ENCODE data around the gene GUCA1A. TPM values are rescaled to one million over a fixed set of nuclear protein-coding genes. Genes with fewer than 3 reads are reported as not detected.

The GUCA1A gene
- polyA plus RNA-seq, 1 donor (not counting 4 experiments of a cell fraction or from before 2014, with no cell fraction given): not detected

DNA sequence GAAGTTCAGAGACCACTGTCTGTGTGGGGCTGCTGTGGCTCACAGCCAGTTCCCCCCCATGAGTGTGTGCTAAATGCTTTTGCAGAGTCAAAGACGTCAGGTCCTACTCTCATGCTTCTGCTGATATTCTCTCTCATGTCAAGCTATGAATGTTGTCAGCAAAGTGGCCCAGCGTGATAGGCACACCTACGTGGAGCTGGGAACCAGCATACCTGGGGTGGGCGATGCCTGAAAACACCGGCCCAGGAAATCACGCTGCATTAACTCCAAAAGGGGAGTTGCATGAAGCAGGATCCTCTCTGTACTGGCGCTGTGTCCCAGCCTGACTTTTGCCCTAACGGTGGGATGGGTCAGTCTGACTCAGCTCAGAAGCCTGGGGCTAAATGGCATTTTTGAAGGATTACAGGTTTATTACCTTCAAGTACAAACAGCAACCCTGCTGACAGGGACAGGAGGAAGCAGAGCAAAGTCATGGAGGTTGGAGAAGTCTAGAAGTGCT, 53.5 kb downstream of the GUCA1A start:
- H3K79me2 ChIP-seq (ENCODE audit: control insufficient read depth, insufficient read depth, low read length): no peaks in the 10 kb centered on the region
- H3K27ac ChIP-seq (ENCODE audit: control insufficient read depth, insufficient read depth, low read length): peak overlapping the region; percentile 95
- peaks cover 5 to 11% of the 10 kb centered on the region in 2 experiments for H3K36me3 ChIP-seq (ENCODE audit: control insufficient read depth in 2 of 2, extremely low read depth in 1 of 2, insufficient read depth in 2 of 2, low read length in 2 of 2)
- no peaks in the 10 kb centered on the region for H3K9me1 ChIP-seq (ENCODE audit: control insufficient read depth, extremely low read depth, insufficient read depth, low read length)
- no peaks in the 10 kb centered on the region for H3K9me3 ChIP-seq (ENCODE audit: control insufficient read depth, low read depth, low read length)
- H4K20me1 ChIP-seq (ENCODE audit: control insufficient read depth, extremely low read depth, insufficient read depth, low read length): no peaks in the 10 kb centered on the region
- FAIRE-seq (peak; percentile 92), DNase-seq (ENCODE audit: low read depth, low spot score) (peak; percentile 97)
- no peak overlapping the region for H2AFZ ChIP-seq (ENCODE audit: control insufficient read depth, low read length)
- H3K9ac ChIP-seq (ENCODE audit: control insufficient read depth, extremely low read depth, insufficient read depth, low read length): peak overlapping the region; percentile 74
- no peak for TF ChIP-seq EZH2 (IDR thresholded peaks at IDR 0.05; ENCODE audit: low read length)
- TF ChIP-seq, protein P1, sequence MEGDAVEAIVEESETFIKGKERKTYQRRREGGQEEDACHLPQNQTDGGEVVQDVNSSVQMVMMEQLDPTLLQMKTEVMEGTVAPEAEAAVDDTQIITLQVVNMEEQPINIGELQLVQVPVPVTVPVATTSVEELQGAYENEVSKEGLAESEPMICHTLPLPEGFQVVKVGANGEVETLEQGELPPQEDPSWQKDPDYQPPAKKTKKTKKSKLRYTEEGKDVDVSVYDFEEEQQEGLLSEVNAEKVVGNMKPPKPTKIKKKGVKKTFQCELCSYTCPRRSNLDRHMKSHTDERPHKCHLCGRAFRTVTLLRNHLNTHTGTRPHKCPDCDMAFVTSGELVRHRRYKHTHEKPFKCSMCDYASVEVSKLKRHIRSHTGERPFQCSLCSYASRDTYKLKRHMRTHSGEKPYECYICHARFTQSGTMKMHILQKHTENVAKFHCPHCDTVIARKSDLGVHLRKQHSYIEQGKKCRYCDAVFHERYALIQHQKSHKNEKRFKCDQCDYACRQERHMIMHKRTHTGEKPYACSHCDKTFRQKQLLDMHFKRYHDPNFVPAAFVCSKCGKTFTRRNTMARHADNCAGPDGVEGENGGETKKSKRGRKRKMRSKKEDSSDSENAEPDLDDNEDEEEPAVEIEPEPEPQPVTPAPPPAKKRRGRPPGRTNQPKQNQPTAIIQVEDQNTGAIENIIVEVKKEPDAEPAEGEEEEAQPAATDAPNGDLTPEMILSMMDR (optimal IDR thresholded peaks at IDR 0.05 in 1 of 3, IDR thresholded peaks at IDR 0.05 in 1 of 3, conservative IDR thresholded peaks at IDR 0.05 in 1 of 3; ENCODE audit: extremely low read depth in 1 of 3, insufficient read depth in 2 of 3, low read length in 3 of 3): no peak
- H3K4me3 ChIP-seq (ENCODE audit: control insufficient read depth in 2 of 3, extremely low read depth in 1 of 3, insufficient read depth in 2 of 3, low read depth in 1 of 3, low read length in 3 of 3): peak overlapping the region in 1 of 3 experiments; percentile 22
- H3K4me1 ChIP-seq (ENCODE audit: control insufficient read depth, extremely low read depth, insufficient read depth, low read length): peaks cover 53% of the 10 kb centered on the region
- dilution Hi-C loops (cut with MboI; ENCODE audit: extremely low pct_ligation_motif_present, low sequenced_read_pairs): no loop called here
- H3K27me3 ChIP-seq (ENCODE audit: control insufficient read depth, extremely low read depth, insufficient read depth, low read length): no peaks in the 10 kb centered on the region
- peak overlapping the region; percentile 74 for H3K4me2 ChIP-seq (ENCODE audit: control insufficient read depth, extremely low read depth, insufficient read depth, low read depth, low read length)

DNA sequence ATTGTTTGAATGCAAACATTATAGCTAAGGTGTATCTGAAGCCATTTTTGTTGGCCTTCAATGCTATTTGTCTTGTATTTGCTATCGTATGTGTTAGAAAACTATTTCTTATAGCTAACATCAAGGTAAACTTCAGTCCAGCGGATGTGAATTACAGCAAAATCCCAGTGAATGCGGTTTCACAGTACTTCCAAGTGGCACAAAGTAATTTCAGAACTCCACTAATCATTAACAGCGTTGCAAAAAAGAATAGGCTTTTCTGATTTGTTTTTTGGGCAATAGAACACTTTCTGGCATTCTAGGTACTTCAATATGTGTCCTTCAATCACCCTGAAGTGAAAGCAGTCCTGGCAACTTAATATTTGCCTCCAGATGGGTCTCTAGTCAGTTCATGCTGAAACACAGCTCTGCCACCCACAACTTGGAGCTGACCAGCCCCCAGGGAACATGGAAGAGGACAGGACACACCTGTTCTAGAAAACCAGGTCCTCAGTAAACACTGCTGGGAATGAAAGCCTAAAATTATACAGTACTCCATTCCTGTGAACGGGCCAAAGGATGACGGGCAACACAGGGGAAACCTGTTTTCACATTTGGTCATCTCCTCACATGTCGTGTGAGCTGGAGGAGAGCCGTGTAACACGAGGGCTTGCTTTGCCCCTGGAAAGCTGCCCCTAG, 54.1 kb downstream of the GUCA1A start:
- Histone ChIP-seq H2AFZ (ENCODE audit: control insufficient read depth, low read length) (peak overlapping the region; percentile 49), H3K9ac (ENCODE audit: control insufficient read depth, extremely low read depth, insufficient read depth, low read length) (peak overlapping the region; percentile 74), H3K27me3 (ENCODE audit: control insufficient read depth, extremely low read depth, insufficient read depth, low read length) (no peaks in the 10 kb centered on the region), H3K4me3 (ENCODE audit: control insufficient read depth in 2 of 3, extremely low read depth in 1 of 3, insufficient read depth in 2 of 3, low read depth in 1 of 3, low read length in 3 of 3) (peak overlapping the region in 2 of 3 experiments; percentile 39 to 43), H3K9me3 (ENCODE audit: control insufficient read depth, low read depth, low read length) (no peaks in the 10 kb centered on the region), H3K36me3 (ENCODE audit: control insufficient read depth in 2 of 2, extremely low read depth in 1 of 2, insufficient read depth in 2 of 2, low read length in 2 of 2) (peaks cover 5 to 11% of the 10 kb centered on the region in 2 experiments), H3K27ac (ENCODE audit: control insufficient read depth, insufficient read depth, low read length) (peak overlapping the region; percentile 95), H3K4me1 (ENCODE audit: control insufficient read depth, extremely low read depth, insufficient read depth, low read length) (peaks cover 48% of the 10 kb centered on the region), H4K20me1 (ENCODE audit: control insufficient read depth, extremely low read depth, insufficient read depth, low read length) (no peaks in the 10 kb centered on the region), H3K9me1 (ENCODE audit: control insufficient read depth, extremely low read depth, insufficient read depth, low read length) (no peaks in the 10 kb centered on the region), H3K79me2 (ENCODE audit: control insufficient read depth, insufficient read depth, low read length) (no peaks in the 10 kb centered on the region), H3K4me2 (ENCODE audit: control insufficient read depth, extremely low read depth, insufficient read depth, low read depth, low read length) (peak overlapping the region; percentile 74)
- TF ChIP-seq EZH2 (IDR thresholded peaks at IDR 0.05; ENCODE audit: low read length): no peak
- TF ChIP-seq, protein P1 (optimal IDR thresholded peaks at IDR 0.05 in 1 of 3, IDR thresholded peaks at IDR 0.05 in 1 of 3, conservative IDR thresholded peaks at IDR 0.05 in 1 of 3; ENCODE audit: extremely low read depth in 1 of 3, insufficient read depth in 2 of 3, low read length in 3 of 3): no peak
- dilution Hi-C loops (cut with MboI; ENCODE audit: extremely low pct_ligation_motif_present, low sequenced_read_pairs): no loop called here
- no peak for FAIRE-seq
- DNase-seq (ENCODE audit: low read depth, low spot score): no peak

All from keratinocyte (primary cell).